NB4 (cell line): Measurements from ENCODE around the gene CDKAL1.

Experiments
- POLR2A ChIP-seq: IDR thresholded peaks from 2 replicates; pipeline ENCODE4 v1.6.1; 2011; ENCODE audit warnings: mild to moderate bottlenecking; ENCODE audit not compliant: insufficient read length; ENCODE audit errors: extremely low read depth
- TF ChIP-seq, protein P1 (sequence below): IDR thresholded peaks from 2 replicates; pipeline ENCODE4 v1.6.1; 2011; ENCODE audit warnings: low read depth, low read length

DNA sequence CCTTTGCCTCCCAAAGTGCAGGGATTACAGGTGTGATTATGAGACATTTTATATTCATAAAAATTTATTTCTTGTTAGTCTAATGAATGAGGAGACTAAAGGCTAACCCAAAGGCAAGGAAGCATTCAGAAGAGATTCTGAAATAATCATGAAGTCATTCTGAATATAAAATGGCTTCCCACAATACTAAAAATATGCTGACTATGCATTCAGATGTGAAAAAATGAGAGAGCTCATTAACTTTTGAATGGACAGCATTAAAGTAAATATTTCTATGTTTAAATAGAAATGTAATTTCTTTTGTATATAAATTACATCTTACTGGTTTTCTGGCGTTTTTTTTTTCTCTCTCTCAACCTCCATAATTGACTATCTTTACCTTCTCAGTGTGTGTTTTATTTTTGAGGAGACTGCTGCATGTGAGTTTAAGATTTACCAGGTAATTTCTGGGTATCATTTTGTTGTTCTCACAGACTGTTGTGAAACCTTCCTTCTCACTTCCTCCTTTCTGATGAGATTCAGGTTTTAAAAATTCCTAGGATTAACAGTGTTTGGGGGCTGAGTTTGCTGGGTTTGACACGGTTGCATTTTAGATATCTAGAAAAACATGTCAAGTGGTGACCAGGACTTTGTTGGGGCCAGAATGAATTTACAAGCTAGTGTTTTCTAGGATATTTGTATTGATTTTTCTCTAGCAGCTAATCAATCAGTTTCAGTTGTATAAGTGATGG lies 316.6 kb downstream of the CDKAL1 start:
- no peak for TF ChIP-seq POLR2A
- TF ChIP-seq, protein P1, sequence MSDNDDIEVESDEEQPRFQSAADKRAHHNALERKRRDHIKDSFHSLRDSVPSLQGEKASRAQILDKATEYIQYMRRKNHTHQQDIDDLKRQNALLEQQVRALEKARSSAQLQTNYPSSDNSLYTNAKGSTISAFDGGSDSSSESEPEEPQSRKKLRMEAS = no peak
